Measurements from ENCODE around the gene TNRC6C. TPM values are rescaled to one million over a fixed set of nuclear protein-coding genes. Genes with fewer than 3 reads are reported as not detected.

The TNRC6C gene
- total RNA-seq, 1 donor from 2014 or later: 27.0 TPM

DNA sequence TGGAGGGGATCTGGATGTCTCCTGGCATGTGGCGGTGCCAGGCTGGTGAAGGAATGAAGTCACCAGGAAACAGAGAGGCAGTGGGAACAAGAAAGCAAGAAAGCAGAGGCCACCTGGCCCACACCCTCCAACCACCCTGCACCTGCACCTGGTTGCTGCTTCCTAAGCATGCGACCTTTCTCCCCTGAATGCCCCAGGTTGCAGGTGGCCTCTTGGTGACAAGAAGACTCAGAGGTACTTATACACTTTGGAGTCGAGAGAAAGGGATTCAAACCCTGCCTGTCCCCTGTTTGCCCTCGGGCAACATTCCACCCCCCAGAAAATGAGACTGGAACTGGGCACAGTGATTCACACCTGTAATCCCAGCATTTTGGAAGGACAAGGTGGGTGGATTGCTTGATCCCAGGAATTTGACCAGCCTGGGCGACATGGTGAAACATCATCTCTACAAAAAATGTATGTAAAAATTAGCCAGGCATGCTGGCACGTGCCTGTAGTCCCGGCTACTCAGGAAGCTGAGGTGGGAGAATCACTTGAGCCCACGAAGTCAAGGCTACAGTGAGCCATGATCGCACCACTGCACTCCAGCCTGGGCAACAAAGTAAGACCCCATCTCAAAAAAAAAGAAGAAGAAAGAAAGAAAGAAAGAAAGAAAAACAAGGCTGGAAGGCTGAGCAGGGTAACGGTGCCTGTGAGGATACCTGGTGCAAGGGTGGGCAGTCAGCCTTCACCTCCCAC, 34.6 kb upstream of the TNRC6C start:
- Mint-ChIP-seq H3K4me1 (peaks cover 14% of the 10 kb centered on the region), H3K36me3 (peaks cover 3% of the 10 kb centered on the region), H3K9me3 (peaks cover 14% of the 10 kb centered on the region), H3K4me3 (no peak overlapping the region), H3K27me3 (ENCODE audit: low read depth) (peaks cover 67% of the 10 kb centered on the region), H3K27ac (no peak overlapping the region)
- TF ChIP-seq, protein P1, sequence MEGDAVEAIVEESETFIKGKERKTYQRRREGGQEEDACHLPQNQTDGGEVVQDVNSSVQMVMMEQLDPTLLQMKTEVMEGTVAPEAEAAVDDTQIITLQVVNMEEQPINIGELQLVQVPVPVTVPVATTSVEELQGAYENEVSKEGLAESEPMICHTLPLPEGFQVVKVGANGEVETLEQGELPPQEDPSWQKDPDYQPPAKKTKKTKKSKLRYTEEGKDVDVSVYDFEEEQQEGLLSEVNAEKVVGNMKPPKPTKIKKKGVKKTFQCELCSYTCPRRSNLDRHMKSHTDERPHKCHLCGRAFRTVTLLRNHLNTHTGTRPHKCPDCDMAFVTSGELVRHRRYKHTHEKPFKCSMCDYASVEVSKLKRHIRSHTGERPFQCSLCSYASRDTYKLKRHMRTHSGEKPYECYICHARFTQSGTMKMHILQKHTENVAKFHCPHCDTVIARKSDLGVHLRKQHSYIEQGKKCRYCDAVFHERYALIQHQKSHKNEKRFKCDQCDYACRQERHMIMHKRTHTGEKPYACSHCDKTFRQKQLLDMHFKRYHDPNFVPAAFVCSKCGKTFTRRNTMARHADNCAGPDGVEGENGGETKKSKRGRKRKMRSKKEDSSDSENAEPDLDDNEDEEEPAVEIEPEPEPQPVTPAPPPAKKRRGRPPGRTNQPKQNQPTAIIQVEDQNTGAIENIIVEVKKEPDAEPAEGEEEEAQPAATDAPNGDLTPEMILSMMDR (IDR thresholded peaks at IDR 0.05; ENCODE audit: unreplicated experiment): no peak
- no peak for DNase-seq (ENCODE audit: low spot score in 2 of 2, unreplicated experiment in 2 of 2)

DNA sequence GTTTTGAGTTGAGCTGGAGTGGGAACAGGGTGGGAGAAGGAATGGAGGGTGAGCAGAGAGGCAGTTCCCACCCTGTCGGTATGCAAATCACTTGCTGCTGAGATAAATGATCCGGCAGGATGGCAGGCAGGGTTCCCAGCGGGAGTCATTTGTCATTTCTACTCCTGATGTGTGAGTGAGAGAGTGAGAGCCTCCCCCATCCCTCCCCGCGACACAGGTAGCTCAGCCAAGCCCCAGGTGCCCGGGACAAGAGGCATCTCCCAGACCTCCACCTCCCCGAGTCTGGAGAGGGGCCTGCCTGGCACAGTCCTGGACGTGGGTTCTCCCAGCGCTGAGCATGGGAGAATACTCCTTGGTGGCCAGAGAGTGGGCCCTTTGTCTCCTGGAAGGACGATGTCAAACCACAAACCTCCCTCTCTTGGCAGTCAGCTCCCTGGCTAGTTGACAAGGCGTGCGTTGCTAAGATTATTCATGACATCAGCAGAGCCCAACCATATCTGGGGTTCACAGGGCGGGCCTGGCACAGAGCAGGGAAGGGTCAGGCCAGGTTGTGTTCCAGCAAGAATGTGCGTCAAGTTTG, 33.7 kb upstream of the TNRC6C start:
- H3K36me3 Mint-ChIP-seq: peaks cover 3% of the 10 kb centered on the region
- peaks cover 5% of the 10 kb centered on the region for H3K9me3 Mint-ChIP-seq
- H3K27ac Mint-ChIP-seq: no peak overlapping the region
- H3K27me3 Mint-ChIP-seq (ENCODE audit: low read depth): peaks cover 68% of the 10 kb centered on the region
- H3K4me3 Mint-ChIP-seq: no peak overlapping the region
- TF ChIP-seq, protein P1 (IDR thresholded peaks at IDR 0.05; ENCODE audit: unreplicated experiment): no peak
- H3K4me1 Mint-ChIP-seq: peaks cover 14% of the 10 kb centered on the region
- no peak for DNase-seq (ENCODE audit: low spot score in 2 of 2, unreplicated experiment in 2 of 2)

DNA sequence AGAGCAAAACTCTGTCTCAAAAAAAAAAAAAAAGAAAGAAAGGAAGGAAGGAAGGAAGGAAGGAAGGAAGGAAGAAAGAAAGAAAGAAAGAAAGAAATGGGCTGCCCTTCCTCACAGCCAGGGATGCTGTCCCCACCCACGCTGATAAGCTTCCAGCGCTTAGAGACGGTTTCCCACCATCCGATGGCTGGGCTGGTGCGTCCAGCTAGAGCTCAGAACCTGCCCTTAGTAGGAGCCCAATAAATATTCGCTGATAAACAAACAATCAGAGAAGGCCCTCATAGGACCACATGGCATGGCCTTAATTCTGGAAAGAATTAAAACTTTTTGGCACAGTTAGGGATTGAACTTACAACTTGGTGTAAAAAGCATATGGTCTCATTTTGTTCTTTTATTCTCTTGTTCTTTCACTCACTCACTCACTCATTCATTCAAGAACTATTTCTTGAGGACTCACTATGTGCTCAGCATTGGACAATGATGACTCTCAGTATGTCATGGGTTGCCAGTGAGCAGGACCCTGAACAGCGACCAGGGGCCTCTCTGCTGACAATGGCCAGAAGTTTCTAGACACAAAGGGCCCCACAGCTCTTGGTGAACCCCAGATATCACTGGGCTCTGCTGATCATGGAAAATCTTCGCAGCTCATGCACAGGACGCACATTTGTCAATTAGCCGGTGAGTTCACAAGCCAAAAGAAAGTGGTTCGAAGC, 32.5 kb upstream of the TNRC6C start:
- H3K36me3 Mint-ChIP-seq: peaks cover 3% of the 10 kb centered on the region
- no peak overlapping the region for H3K4me3 Mint-ChIP-seq
- H3K27me3 Mint-ChIP-seq (ENCODE audit: low read depth): peaks cover 70% of the 10 kb centered on the region
- H3K4me1 Mint-ChIP-seq: peaks cover 15% of the 10 kb centered on the region
- H3K27ac Mint-ChIP-seq: no peak overlapping the region
- TF ChIP-seq, protein P1 (IDR thresholded peaks at IDR 0.05; ENCODE audit: unreplicated experiment): no peak
- no peak for DNase-seq (ENCODE audit: low spot score in 2 of 2, unreplicated experiment in 2 of 2)
- H3K9me3 Mint-ChIP-seq: peaks cover 4% of the 10 kb centered on the region

DNA sequence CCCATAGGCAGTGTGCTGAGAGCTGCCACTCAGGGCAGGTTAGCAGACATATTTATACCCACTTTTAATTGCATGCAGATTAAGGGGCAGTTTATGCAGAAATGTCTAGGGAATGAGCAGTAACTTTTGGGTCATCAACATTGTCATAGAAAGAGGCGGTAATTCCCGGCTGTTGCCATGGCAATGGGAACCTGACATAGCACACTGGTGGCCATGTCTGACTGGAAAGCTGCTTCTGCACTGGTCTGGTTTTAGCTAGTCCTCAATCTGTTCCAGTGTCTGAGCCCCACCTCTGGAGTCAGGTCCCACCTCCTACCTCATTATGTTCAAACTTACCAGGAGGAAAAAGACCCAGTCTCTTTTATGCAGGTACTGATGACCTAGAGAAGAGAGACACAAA, 31.5 kb upstream of the TNRC6C start:
- Mint-ChIP-seq H3K36me3 (no peaks in the 10 kb centered on the region), H3K4me1 (peaks cover 21% of the 10 kb centered on the region), H3K9me3 (no peaks in the 10 kb centered on the region), H3K27me3 (ENCODE audit: low read depth) (peaks cover 69% of the 10 kb centered on the region), H3K27ac (no peak overlapping the region), H3K4me3 (no peak overlapping the region)
- no peak for DNase-seq (ENCODE audit: low spot score in 2 of 2, unreplicated experiment in 2 of 2)
- TF ChIP-seq, protein P1 (IDR thresholded peaks at IDR 0.05; ENCODE audit: unreplicated experiment): no peak

DNA sequence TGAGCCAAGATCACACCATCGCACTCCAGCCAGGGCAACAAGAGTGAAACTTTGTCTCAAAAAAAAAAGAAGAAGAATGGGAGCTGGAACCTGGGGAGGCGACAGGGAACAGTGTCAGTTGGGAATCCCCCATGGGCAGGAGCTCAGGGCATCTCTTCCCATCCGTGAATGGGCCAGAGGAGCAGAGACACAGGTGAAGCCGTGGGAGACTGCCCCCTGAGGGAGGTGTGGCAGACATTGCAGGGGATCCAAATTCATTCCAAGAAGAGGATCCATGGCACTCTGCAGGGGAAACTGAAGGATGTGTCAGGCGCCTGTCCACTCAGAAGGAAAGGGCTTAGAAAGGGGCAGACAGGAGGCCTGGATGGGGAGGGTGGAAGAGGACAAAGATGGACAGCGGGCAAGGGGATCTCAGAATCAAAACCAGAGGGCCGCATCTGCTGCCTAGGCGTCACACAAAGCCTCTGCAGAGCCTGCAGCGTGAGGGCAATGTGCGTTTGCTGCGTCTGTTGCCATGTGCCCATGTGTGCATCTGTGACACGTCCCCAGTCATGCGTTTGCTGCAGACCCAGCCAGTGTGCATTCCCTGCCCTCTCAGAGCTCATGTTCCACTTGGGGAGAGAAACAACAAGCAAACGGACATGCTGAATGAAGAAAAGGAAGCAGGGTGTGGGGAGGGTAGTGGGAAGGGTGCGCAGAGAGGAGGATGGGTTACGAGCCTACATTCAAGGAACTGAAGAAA, 30.6 kb upstream of the TNRC6C start:
- H3K4me1 Mint-ChIP-seq: peaks cover 21% of the 10 kb centered on the region

More for the DNA sequence above, 30.6 kb upstream of the TNRC6C start:
- no peak for DNase-seq (ENCODE audit: low spot score in 2 of 2, unreplicated experiment in 2 of 2)
- Mint-ChIP-seq H3K36me3 (no peaks in the 10 kb centered on the region), H3K4me3 (no peak overlapping the region), H3K9me3 (no peaks in the 10 kb centered on the region), H3K27ac (no peak overlapping the region), H3K27me3 (ENCODE audit: low read depth) (peaks cover 62% of the 10 kb centered on the region)
- TF ChIP-seq, protein P1 (IDR thresholded peaks at IDR 0.05; ENCODE audit: unreplicated experiment): no peak
